ENCODE measurements around the gene ATP5MG. TPM values are rescaled to one million over a fixed set of nuclear protein-coding genes. Genes with fewer than 3 reads are reported as not detected.

Gene ATP5MG
- total and polyA plus RNA-seq, 2 of the 4 experiments (the other 2 are of a cell fraction), result 144 to 219 TPM

GRCh38 chr11:118418766-118419165 is 17.4 kb downstream of the ATP5MG start:
- dilution Hi-C loops (cut with HindIII; ENCODE audit: low sequenced_read_pairs, unreplicated experiment), result no loop called here
- WGBS, 2 experiments (ENCODE audit: extremely low coverage in 2 of 2, insufficient read length in 1 of 2), result no CpG with 5 or more reads among the region's 5 CpGs
- TF ChIP-seq MAZ (IDR thresholded peaks at IDR 0.05; ENCODE audit: borderline replicate concordance, low read depth, low read length) (no peak), RFX5 (IDR thresholded peaks at IDR 0.05; ENCODE audit: low read depth, low read length) (no peak), RAD21 (IDR thresholded peaks at IDR 0.05; ENCODE audit: low read length) (no peak), POLR2A (IDR thresholded peaks at IDR 0.05; ENCODE audit: low read depth, low read length) (no peak), MXI1 (IDR thresholded peaks at IDR 0.05; ENCODE audit: borderline replicate concordance, low read depth, low read length) (no peak), CEBPB (IDR thresholded peaks at IDR 0.05; ENCODE audit: low read depth, low read length) (no peak), BHLHE40 (IDR thresholded peaks at IDR 0.05; ENCODE audit: low read depth, low read length) (no peak), NFE2L2 (IDR thresholded peaks at IDR 0.05; ENCODE audit: low read depth, low read length) (no peak), CTCF (conservative IDR thresholded peaks at IDR 0.05; ENCODE audit: low read depth, low read length) (no peak)

More at GRCh38 chr11:118418766-118419165, 17.4 kb downstream of the ATP5MG start:
- in situ Hi-C loops (cut with MboI; ENCODE audit: low sequenced_read_pairs) (no loop called here), intact Hi-C loops (cut with micrococcal nuclease) (no loop called here)
- Histone ChIP-seq H4K8ac (ENCODE audit: low read depth in 2 of 2, low read length in 2 of 2) (no peak overlapping the region), H2BK5ac (ENCODE audit: low read depth, low read length, poor library complexity, severe bottlenecking) (no peak overlapping the region), H4K5ac (ENCODE audit: low read depth, low read length) (no peak overlapping the region), H3K14ac (replicated peaks; ENCODE audit: low read depth, low read length) (no peak overlapping the region), H3K23ac (ENCODE audit: low read depth, low read length) (no peak overlapping the region), H3K56ac (ENCODE audit: extremely low read depth, insufficient read depth, low read length) (no peak overlapping the region), H3K4me2 (ENCODE audit: low read depth, low read length) (no peak overlapping the region), H3K4me3 (ENCODE audit: insufficient read depth, low read depth, low read length) (no peak overlapping the region), H4K20me1 (ENCODE audit: insufficient read depth, low read length) (no peaks in the 10 kb centered on the region; the same call in 1 of the 2 replicates), H2BK120ac (ENCODE audit: low read depth, low read length) (no peak overlapping the region), H4K91ac (ENCODE audit: insufficient read depth, low read depth, low read length) (no peak overlapping the region), H3K9me1 (ENCODE audit: insufficient read depth, low read length) (peaks cover 2% of the 10 kb centered on the region; the same call in 1 of the 2 replicates), H3K9me3 (ENCODE audit: control insufficient read depth, insufficient read depth, low read length) (no peaks in the 10 kb centered on the region), H3K18ac (ENCODE audit: low read depth, low read length) (no peak overlapping the region), H3K36me3 (ENCODE audit: control insufficient read depth, insufficient read depth, low read length) (peaks cover 3% of the 10 kb centered on the region; the same call in 1 of the 2 replicates), H3K4me1 (ENCODE audit: control insufficient read depth, insufficient read depth, low read length) (no peaks in the 10 kb centered on the region), H3K79me1 (ENCODE audit: low read depth in 1 of 2, low read length in 2 of 2) (peaks cover 6 to 8% of the 10 kb centered on the region in 2 experiments; a peak in 2 of 4 replicates), H2AFZ (replicated peaks; ENCODE audit: low read length, poor library complexity) (no peak overlapping the region), H2AK9ac (replicated peaks; ENCODE audit: low read depth, low read length, poor library complexity) (no peak overlapping the region), H3K9ac (ENCODE audit: low read depth, low read length) (no peak overlapping the region), H2AK5ac (ENCODE audit: low read depth, low read length) (no peak overlapping the region), H2BK15ac (ENCODE audit: low read depth, low read length) (no peak overlapping the region), H3K4ac (ENCODE audit: low read depth, low read length) (no peak overlapping the region), H3K27me3 (ENCODE audit: control insufficient read depth, insufficient read depth, low read length) (no peaks in the 10 kb centered on the region), H2BK20ac (ENCODE audit: low read depth, low read length) (no peak overlapping the region), H3K27ac (ENCODE audit: insufficient read depth, low read length) (no peak overlapping the region)
- ATAC-seq (ENCODE audit: low read depth) (no peak), DNase-seq (no peak)
- CTCF ChIA-PET, result no interaction called here
- POLR2A ChIA-PET (ENCODE audit: unreplicated experiment), result no interaction called here
- BruUV-seq (replicated peaks), result no TSS peak
